HL-60 (cell line): Measurements from ENCODE around the gene SH3RF2.
"Not testable (repeated sequence)": the region's sequence is repeated elsewhere in the genome, so short reads cannot be mapped to it uniquely, and the experiment has no call there.

Experiments used
- DNase-seq, 2 experiments: peaks; one replicate each; pipeline ENCODE4 v3.0.0-alpha.2; 2010 to 2020; ENCODE audit warnings: low read depth in 1 of 2, low spot score in 1 of 2
- H3K27ac ChIP-seq: fragments of 250-450 bp; sonication (Bioruptor Pico); replicated peaks from 2 replicates; pipeline ENCODE4 v1.5.1; 2020; ENCODE audit warnings: mild to moderate bottlenecking, moderate library complexity
- H3K27me3 ChIP-seq: fragments of 250-450 bp; sonication (Bioruptor Pico); 2 replicates; pipeline ENCODE4 v1.5.1; 2021; ENCODE audit warnings: mild to moderate bottlenecking, moderate library complexity; ENCODE audit not compliant: insufficient read depth, poor library complexity, severe bottlenecking
- H3K4me3 ChIP-seq: replicated peaks from 2 replicates; pipeline ENCODE4 v1.5.1; 2011; ENCODE audit warnings: mild to moderate bottlenecking, control low read depth, low read length; ENCODE audit not compliant: insufficient read depth
- CTCF ChIP-seq: IDR thresholded peaks from one replicate; pipeline ENCODE4 v1.5.1; 2011; ENCODE audit warnings: low read length, control low read depth, inconsistent platforms; ENCODE audit not compliant: insufficient read depth
- GABPA ChIP-seq: IDR thresholded peaks from 2 replicates; pipeline ENCODE4 v1.6.1; 2012; ENCODE audit warnings: low read depth
- POLR2AphosphoS5 ChIP-seq: IDR thresholded peaks from 2 replicates; pipeline ENCODE4 v1.6.1; 2012; ENCODE audit warnings: low read depth
- SPI1 ChIP-seq: IDR thresholded peaks from 2 replicates; pipeline ENCODE4 v1.6.1; 2012; ENCODE audit warnings: low read depth, mild to moderate bottlenecking, borderline replicate concordance
- TF ChIP-seq, protein P1 (sequence below): IDR thresholded peaks from 2 replicates; pipeline ENCODE4 v1.6.1; 2012; ENCODE audit warnings: low read depth; ENCODE audit not compliant: insufficient replicate concordance

SH3RF2 gene

GRCh38 chr5:145960166-145960565 is 23.8 kb downstream of the SH3RF2 start:
- no peak for TF ChIP-seq CTCF
- TF ChIP-seq POLR2AphosphoS5 = no peak
- no peak for TF ChIP-seq SPI1
- TF ChIP-seq GABPA = no peak
- TF ChIP-seq, protein P1, sequence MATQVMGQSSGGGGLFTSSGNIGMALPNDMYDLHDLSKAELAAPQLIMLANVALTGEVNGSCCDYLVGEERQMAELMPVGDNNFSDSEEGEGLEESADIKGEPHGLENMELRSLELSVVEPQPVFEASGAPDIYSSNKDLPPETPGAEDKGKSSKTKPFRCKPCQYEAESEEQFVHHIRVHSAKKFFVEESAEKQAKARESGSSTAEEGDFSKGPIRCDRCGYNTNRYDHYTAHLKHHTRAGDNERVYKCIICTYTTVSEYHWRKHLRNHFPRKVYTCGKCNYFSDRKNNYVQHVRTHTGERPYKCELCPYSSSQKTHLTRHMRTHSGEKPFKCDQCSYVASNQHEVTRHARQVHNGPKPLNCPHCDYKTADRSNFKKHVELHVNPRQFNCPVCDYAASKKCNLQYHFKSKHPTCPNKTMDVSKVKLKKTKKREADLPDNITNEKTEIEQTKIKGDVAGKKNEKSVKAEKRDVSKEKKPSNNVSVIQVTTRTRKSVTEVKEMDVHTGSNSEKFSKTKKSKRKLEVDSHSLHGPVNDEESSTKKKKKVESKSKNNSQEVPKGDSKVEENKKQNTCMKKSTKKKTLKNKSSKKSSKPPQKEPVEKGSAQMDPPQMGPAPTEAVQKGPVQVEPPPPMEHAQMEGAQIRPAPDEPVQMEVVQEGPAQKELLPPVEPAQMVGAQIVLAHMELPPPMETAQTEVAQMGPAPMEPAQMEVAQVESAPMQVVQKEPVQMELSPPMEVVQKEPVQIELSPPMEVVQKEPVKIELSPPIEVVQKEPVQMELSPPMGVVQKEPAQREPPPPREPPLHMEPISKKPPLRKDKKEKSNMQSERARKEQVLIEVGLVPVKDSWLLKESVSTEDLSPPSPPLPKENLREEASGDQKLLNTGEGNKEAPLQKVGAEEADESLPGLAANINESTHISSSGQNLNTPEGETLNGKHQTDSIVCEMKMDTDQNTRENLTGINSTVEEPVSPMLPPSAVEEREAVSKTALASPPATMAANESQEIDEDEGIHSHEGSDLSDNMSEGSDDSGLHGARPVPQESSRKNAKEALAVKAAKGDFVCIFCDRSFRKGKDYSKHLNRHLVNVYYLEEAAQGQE = no peak
- no peak overlapping the region for H3K4me3 ChIP-seq
- no peak for DNase-seq
- H3K27me3 ChIP-seq = peaks cover 2% of the 10 kb centered on the region
- H3K27ac ChIP-seq = no peak overlapping the region

- TF ChIP-seq, protein P1 = no peak
- TF ChIP-seq SPI1 = no peak
- TF ChIP-seq CTCF = no peak
- no peak for TF ChIP-seq GABPA
- TF ChIP-seq POLR2AphosphoS5 = no peak
- Histone ChIP-seq H3K27ac (no peak overlapping the region), H3K27me3 (peaks cover 2% of the 10 kb centered on the region), H3K4me3 (no peak overlapping the region)
- no peak for DNase-seq
Measured at GRCh38 chr5:145960848-145961600, 24.6 kb downstream of the SH3RF2 start.

- H3K27ac ChIP-seq = no peak overlapping the region
- no peak for TF ChIP-seq CTCF
- TF ChIP-seq POLR2AphosphoS5 = no peak
- TF ChIP-seq GABPA = no peak
- no peak for TF ChIP-seq SPI1
- TF ChIP-seq, protein P1 = no peak
- H3K27me3 ChIP-seq = peaks cover 2% of the 10 kb centered on the region
- H3K4me3 ChIP-seq = no peak overlapping the region
- no peak for DNase-seq
Measured at GRCh38 chr5:145962001-145962400, 25.6 kb downstream of the SH3RF2 start.

DNA sequence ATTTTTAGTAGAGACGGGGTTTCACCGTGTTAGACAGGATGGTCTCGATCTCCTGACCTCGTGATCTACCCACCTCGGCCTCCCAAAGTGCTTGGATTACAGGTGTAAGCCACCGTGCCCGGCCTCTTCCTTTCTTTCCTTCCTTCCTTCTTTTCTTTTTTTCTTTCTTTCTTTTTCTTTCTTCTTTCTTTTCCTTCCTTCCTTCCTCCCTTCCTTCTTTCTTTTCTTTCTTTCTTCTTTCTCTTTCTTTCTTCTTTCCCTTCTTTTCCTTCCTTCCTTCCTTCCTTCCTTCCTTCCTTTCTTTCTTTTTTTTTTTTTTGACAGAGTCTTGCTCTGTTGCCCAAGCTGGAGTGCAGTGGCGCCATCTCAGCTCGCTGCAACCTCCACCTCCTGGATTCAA is 27.6 kb downstream of the SH3RF2 start:
- H3K4me3 ChIP-seq, DNase-seq, H3K27me3 ChIP-seq, H3K27ac ChIP-seq: not testable (repeated sequence)
